ENCODE measurements around the gene HEATR3.
A peak's percentile ranks its signal among the peaks of the same experiment; 100 is the strongest.
"Not testable (repeated sequence)": the region's sequence is repeated elsewhere in the genome, so short reads cannot be mapped to it uniquely, and the experiment has no call there.

The HEATR3 gene

DNA sequence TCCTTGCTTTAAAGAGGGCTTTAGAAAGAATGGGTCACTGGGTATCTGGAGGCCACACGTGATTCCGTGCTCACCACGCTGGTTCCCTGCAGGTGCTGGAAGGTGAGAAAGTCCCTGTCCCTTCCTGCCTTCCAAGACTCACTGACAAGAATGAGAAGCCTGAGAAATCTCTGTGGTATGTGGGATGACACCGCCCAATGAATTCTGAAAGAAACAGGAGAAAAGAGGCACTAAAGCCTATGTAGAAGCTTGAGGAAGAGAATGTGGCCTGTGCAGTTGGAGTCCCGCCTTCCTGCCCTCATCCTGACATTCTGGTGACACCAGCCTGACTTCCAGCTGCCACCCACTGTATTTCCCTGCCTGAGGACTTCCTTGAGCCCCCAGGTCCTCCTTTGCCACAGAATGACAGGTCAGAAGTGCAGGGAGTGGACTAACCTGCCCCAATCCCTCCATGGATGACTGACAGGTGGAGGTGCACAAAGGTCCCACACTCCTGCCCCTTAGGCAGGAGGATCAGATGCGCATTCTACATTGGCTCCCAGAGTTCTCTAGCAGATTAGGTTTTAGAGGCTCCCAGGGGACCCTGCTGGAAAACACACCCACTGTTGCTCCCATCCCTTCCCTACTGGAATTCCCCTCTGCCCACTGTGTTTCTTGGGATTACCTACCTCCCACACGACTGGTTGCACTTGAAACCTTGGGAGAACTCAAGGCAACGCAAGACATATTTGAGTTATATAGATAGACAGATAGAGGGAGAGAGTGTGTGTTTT is 48.8 kb downstream of the HEATR3 start:
- DNase-seq = no peak

- DNase-seq = no peak
Measured at GRCh38 chr16:50120711-50121110, 54.9 kb downstream of the HEATR3 start.

GRCh38 chr16:50121278-50121677 is 55.5 kb downstream of the HEATR3 start:
- no peak for DNase-seq

GRCh38 chr16:50121721-50122445 is 56.1 kb downstream of the HEATR3 start:
- no peak for DNase-seq

- no peak for DNase-seq
Measured at GRCh38 chr16:50123417-50123816, 57.6 kb downstream of the HEATR3 start.

- no peak for DNase-seq
Measured at GRCh38 chr16:50124769-50125168, 59.0 kb downstream of the HEATR3 start.

DNA sequence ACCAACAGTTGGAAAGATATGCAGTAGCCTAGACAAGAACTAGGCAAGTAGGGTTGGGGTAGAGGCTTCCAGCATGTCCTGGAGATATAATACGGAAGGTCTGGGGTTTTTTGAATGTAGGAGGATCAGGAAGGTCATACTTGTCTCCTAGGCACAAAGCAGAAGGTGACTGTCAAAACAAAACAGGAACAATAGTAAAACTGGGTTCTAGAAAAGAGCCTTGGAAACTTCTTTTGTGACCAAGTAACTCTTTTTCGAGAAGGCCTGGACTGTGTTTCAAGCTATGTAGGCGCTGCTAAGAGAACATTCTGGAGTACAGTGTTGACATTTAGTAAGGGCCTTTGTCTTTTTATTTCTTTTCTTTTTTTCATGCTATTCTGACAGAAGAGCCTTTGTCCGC is 60.4 kb downstream of the HEATR3 start:
- no peak for DNase-seq

- not testable (repeated sequence) for DNase-seq
Measured at GRCh38 chr16:50132571-50132970, 66.8 kb downstream of the HEATR3 start.

- DNase-seq = no peak
Measured at GRCh38 chr16:50133214-50133613, 67.4 kb downstream of the HEATR3 start.

GRCh38 chr16:50136399-50136798 is 70.6 kb downstream of the HEATR3 start:
- DNase-seq = no peak

DNA sequence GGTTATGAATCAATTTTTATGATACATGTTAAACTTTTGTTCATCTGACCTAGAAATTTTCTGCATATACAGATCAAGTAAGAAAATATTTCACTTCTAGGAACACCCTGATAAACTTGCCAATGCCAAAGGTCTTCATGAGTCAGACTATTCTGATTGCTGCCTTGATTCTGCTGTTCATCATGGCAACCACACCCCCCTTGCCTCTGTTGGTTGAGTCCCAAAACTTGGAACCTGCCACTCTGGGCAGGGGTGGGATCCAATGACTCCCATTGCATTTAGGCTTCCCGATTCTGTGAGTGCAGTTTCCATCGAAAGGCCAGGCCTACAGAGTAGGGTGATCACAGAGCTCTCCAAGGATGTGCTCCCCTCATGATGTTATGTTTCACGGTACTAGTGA is 71.5 kb downstream of the HEATR3 start:
- DNase-seq = no peak

- DNase-seq = no peak
Measured at GRCh38 chr16:50139580-50139979, 73.8 kb downstream of the HEATR3 start.

GRCh38 chr16:50144211-50144610 is 78.4 kb downstream of the HEATR3 start:
- no peak for DNase-seq

- DNase-seq = no peak
Measured at GRCh38 chr16:50146479-50147435, 81.0 kb downstream of the HEATR3 start.

GRCh38 chr16:50151322-50151721 is 85.6 kb downstream of the HEATR3 start:
- DNase-seq = no peak

GRCh38 chr16:50151756-50152155 is 86.0 kb downstream of the HEATR3 start:
- no peak for DNase-seq

DNA sequence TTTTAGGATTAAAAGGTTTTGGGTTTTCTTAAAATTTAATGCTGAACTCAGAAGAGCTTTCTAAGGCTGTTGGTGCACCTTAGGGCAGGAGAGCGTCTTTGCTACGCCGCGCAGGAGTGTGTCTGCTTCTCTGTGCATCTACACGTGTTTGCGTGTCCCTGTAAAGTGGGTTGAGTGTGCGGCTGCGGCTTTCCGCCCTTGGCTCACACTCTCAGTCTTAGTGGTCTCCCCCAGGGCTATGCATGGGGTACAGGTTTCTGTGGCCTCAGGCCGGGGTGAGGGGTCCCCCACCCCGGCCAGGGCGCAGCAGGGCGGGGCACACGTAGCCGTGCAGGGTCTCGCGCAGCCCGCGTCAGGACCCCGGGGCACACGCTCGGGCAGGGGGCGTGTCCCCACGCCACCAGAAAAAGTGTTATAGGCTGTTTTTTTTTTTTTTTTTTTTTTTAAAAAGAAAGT is 86.6 kb downstream of the HEATR3 start:
- DNase-seq = no peak

DNA sequence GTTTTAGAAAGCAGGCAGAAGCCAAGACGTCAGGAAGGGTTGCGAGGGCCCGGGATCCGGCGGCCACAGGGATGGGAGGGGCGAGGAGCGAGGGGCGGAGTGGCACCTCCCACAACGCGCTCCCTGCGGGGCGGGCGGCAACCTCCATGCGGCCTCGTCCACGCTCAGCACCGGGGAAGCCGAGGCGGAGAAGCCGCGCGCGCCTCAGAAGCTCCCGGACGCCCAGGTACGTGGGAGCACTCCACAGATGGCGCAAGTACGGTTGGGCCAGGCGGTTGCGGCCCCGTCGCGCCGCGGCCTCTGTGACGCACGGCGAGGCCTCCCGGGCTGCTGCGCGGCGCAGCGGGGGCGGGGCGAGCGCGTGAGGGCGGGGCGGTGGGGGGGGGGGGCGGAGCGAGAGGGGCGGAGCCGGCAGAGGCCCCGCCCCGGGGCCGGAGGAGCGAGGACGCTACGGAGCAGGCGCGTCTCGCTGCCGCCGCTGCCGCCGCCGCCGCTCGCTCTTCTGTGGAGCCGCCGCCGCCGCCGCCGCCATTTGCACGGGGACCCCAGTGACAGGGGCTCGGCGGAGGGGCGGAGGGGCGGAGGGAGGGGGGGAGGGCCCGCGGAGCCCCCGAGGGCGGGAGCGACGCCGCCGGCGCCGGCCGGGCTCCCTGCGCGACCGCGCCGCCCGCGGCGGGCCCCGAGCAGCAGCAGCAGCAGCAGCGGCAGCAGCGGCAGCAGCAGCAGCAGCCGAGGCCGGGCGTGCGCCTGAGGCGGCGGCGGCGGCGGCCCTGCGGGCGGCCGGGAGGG is 87.2 kb downstream of the HEATR3 start, which contains the start of gene TENT4B:
TSS of gene TENT4B (plus strand) at position 500 of the 789 bp plus-strand sequence. CDS start 316 bp downstream, outside the sequence.
- DNase-seq = peak; percentile 8 to 77

DNA sequence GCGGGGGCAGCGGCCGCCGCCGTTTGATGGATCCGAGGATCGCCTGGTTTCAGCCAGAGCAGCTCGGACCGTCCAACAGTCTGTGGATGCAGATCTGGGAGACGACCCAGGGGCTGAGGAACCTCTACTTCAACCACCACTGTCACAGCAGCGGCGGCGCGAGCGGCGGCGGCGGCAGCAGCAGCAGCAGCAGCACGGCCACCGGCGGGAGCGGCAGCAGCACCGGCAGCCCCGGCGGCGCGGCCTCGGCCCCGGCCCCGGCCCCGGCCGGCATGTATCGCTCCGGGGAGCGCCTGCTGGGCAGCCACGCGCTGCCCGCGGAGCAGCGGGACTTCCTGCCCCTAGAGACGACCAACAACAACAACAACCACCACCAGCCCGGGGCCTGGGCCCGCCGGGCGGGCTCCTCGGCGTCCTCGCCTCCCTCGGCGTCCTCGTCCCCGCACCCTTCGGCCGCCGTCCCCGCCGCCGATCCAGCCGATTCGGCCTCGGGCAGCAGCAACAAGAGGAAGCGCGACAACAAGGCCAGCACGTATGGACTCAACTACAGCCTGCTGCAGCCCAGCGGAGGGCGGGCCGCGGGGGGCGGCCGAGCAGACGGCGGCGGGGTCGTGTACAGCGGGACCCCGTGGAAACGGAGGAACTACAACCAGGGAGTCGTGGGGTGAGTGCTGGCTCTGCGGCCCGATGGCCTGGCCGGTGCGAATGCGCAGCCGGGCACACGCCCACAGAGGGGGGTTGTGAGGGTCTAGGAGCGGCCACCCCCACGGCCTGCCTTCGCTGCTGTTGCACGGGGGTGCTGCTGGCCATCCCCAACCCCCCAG is 88.0 kb downstream of the HEATR3 start:
- no peak for DNase-seq

- no peak for DNase-seq
Measured at GRCh38 chr16:50154420-50154950, 88.7 kb downstream of the HEATR3 start.

DNA sequence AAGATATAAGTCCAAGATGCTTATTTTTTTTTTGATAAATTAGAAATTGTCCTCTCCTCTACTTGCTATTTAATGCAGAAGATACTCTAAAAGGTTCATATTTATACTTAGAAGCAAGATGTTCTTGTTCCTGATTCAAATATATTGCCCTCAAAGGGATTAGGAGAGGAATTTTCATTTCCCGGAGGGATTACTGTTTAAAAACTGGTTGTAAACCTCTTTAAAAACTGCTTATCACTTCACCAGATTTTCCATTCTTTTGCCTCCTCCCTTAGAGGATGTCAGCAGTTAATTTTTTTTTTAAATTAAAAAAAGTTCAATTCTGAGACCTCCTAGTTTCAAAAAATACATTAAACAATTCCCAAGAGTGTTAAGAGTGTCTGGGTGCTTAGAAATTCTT is 90.2 kb downstream of the HEATR3 start:
- no peak for DNase-seq

All from NCI-H446 (cell line).